Heart left ventricle (tissue), 16 donors: ENCODE results near the gene SNRNP70. TPM values are rescaled to one million over a fixed set of nuclear protein-coding genes. Genes with fewer than 3 reads are reported as not detected.

Source experiments
- ATAC-seq, 4 donors: fragments of 200-7000 bp; cut with Tn5 transposase; one replicate each; pipeline ENCODE4 v1.9.1; 2020 to 2022; ENCODE audit warnings: moderate library complexity in 4 of 4, mild to moderate bottlenecking in 3 of 4, moderate number of reproducible peaks in 1 of 4
- DNase-seq, 5 donors: peaks; one replicate each; pipeline ENCODE4 v3.0.0-alpha.2; 2020
- H3K27ac ChIP-seq, 12 donors: fragments of 200-600 bp; sonication (generic) in 4 of 12; one replicate each; pipeline versions ENCODE4 v1.5.0 to v1.8.0; 2016 to 2022; ENCODE audit warnings: mild to moderate bottlenecking in 2 of 12
- H3K27me3 ChIP-seq, 9 donors: fragments of 200-600 bp; sonication (generic) in 2 of 9; one replicate each; pipeline versions ENCODE4 v1.5.1 to v1.8.0; 2016 to 2022; ENCODE audit warnings: mild to moderate bottlenecking in 3 of 9
- H3K36me3 ChIP-seq, 9 donors: fragments of 200-600 bp; sonication (generic) in 2 of 9; one replicate each; pipeline versions ENCODE4 v1.5.0 to v1.8.0; 2018 to 2022; ENCODE audit warnings: mild to moderate bottlenecking in 2 of 9
- H3K4me1 ChIP-seq, 12 donors: fragments of 200-600 bp; sonication (generic) in 4 of 12; one replicate each; pipeline versions ENCODE4 v1.5.0 to v1.8.0; 2016 to 2022; ENCODE audit warnings: mild to moderate bottlenecking in 3 of 12
- H3K4me3 ChIP-seq, 12 donors: fragments of 200-600 bp; sonication (generic) in 4 of 12; one replicate each; pipeline versions ENCODE4 v1.5.0 to v1.8.0; 2017 to 2022; ENCODE audit warnings: mild to moderate bottlenecking in 9 of 12, moderate library complexity in 4 of 12
- H3K9me3 ChIP-seq, 12 donors: fragments of 200-600 bp; sonication (generic) in 4 of 12; one replicate each; pipeline versions ENCODE4 v1.5.0 to v1.8.0; 2016 to 2022; ENCODE audit warnings: mild to moderate bottlenecking in 1 of 12
- POLR2A ChIP-seq, 2 donors: fragments of 450-650 bp; IDR thresholded peaks; one replicate each; pipeline ENCODE4 v1.6.1; 2017; ENCODE audit warnings: antibody characterized with exemption in 2 of 2, mild to moderate bottlenecking in 2 of 2, moderate library complexity in 2 of 2
- WGBS, 4 donors: extraction: QIAGEN DNeasy Blood & Tissue Kit in 2 of 4; methylation state at CpG; one replicate each; pipeline versions ENCODE4 v1.1.5 to v1.1.7; 2013 to 2018; 5-methylcytosine and 5-hydroxymethylcytosine counted together
- intact Hi-C, 10 donors: fragments of 100-400 bp; cut with DNase I; formaldehyde crosslinking; loops; one replicate each; pipeline versions ENCODE4 v1.11.1 to v1.14.2; 2022
- polyA plus RNA-seq, 2 donors: library from polyadenylated mRNA; stranded (reverse); fragments of 200-250 nt; gene quantifications; one replicate each; pipeline ENCODE4 v1.2.3, GENCODE V29; 2013
- total RNA-seq, 9 donors: library from RNA; depleted of rRNA in 2 of 9; stranded (reverse); fragments of >200 nt in 2 of 9; fragmentation: NEBNext Ultra II Directional in 3 of 9; extraction: Animal tissue kit (Norgen Biotek cat#: 25700) in 3 of 9; gene quantifications; one replicate each; pipeline versions ENCODE4 v1.1.0 to v1.2.4, GENCODE V29; 2016 to 2023
- TF ChIP-seq, protein P1 (sequence below), 12 donors: fragments of 200-600 bp; sonication (generic) in 4 of 12; IDR thresholded peaks; one replicate each; pipeline versions ENCODE4 v1.5.0 to v1.8.0; 2018 to 2022; ENCODE audit warnings: antibody characterized with exemption in 12 of 12, mild to moderate bottlenecking in 5 of 12
- donor health status: ischemic (EF 13 %, LVEDD 7.1; RV severe dilation, severe dysfunction).
- donor health status: healthy with polysubstance abuse.
- donor health status: DM: no; HTN: yes; CAD: no.
- donor health status: DM: no; HTN: no; CAD: no.
- donor health status: ischemic (EF 25% LVEDD 6.9; RV normal size, moderate dysfunction).
- donor health status: ischemic (EF 25% LVEDD 5.7; RV mildly dilated, moderate dysfunction).
- donor health status: healthy.
- donor health status: DM: yes; HTN: yes; CAD: no.
- donor health status: ischemic (EF 35%, LVEDD 5.7; RV mildly dilated, moderate dysfunction).
- donor health status: nonischemic (EF 11% LVEDD 7.7; RV severe dilation, severe dysfunction).
- donor health status: DM: yes; HTN: yes; CAD: no.
- donor health status: PGD.
- donor health status: ischemic (EF 29% LVEDD 5.4; RV normal size, mild dysfunction).
- donor health status: nonischemic (EF 23%, LVEDD 6.1; RV moderate dilation, normal function).

SNRNP70 gene
- total and polyA plus RNA-seq, 11 donors, result 61.6 to 163 (median 96.6) TPM

DNA sequence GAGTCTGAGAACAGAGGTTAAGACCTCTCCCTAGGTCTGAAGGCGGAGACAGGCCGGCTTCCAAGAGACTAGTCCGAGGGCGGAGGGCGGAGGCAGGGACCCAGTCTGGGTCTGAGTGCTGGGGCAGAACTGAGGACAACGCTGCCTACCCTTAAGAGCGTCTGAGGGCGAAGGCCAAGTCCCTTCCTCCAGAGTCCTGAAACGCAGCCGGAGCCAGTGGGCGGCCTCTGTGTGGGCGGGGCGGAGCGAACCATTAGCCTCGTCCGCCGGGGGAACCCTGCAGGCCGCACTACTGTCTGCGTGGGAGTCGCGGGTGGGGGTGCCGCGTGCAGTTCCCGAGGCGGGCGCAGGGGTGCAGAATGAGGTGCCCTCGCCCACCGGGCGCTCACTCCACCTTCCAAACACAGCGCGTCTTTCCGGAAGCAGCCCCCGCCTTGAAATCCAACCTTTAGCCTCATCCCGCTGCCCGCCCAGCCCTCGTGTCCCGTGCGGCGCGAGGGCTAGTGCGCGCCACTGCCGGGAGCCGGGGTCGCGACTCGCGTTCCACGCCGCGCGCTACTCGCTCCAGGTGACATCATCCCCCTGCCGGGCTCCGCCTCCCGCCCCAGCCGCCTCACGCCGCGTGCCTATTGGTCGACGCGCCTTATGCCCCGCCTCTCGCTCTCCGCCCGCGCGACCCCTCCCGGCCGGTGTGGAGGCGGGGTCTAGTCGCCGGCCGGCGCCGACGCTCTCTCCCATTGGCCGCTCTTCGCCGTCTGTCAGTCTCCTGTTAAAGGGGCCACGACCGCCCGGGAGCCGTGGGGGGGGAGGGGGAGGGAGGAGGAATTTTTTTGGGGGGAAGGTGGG lies 33.5 kb downstream of the SNRNP70 start, which contains the start of gene C19orf73:
TSS of gene C19orf73 (minus strand) at position 579 of the 846 bp plus-strand sequence. CDS start at position 458, 121 bp downstream.
- Histone ChIP-seq H3K27me3 (peaks cover 0 to 13% (median 0%) of the 10 kb centered on the region in 9 donors), H3K4me3 (peak within 1 kb of the TSS; percentile 36 to 79 (median 65)), H3K9me3 (no peaks in the 10 kb centered on the region), H3K27ac (peak within 1 kb of the TSS; percentile 93 to 99 (median 98)), H3K4me1 (peaks cover 5 to 51% (median 29%) of the 10 kb centered on the region in 12 donors), H3K36me3 (no peaks in the 10 kb centered on the region)
- 0 to 4% (median 1%) methylated on average over 12 to 85 of the region's 85 CpGs for WGBS, 4 donors
- DNase-seq (peak; percentile 95 to 98 (median 96)), ATAC-seq (peak; percentile 88 to 94 (median 92))
- intact Hi-C loops, result loop anchor here in 4 of 10 donors (1.0 to 5.0 kb wide), 4 partner anchors 25 to 34 kb away; no protein-coding TSS in a partner anchor
- TF ChIP-seq, protein P1, sequence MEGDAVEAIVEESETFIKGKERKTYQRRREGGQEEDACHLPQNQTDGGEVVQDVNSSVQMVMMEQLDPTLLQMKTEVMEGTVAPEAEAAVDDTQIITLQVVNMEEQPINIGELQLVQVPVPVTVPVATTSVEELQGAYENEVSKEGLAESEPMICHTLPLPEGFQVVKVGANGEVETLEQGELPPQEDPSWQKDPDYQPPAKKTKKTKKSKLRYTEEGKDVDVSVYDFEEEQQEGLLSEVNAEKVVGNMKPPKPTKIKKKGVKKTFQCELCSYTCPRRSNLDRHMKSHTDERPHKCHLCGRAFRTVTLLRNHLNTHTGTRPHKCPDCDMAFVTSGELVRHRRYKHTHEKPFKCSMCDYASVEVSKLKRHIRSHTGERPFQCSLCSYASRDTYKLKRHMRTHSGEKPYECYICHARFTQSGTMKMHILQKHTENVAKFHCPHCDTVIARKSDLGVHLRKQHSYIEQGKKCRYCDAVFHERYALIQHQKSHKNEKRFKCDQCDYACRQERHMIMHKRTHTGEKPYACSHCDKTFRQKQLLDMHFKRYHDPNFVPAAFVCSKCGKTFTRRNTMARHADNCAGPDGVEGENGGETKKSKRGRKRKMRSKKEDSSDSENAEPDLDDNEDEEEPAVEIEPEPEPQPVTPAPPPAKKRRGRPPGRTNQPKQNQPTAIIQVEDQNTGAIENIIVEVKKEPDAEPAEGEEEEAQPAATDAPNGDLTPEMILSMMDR (IDR thresholded peaks at IDR 0.05), result peak in 7 of 12 donors; percentile 8 to 30 (median 19)
- TF ChIP-seq POLR2A (IDR thresholded peaks at IDR 0.05), result peak in 1 of 2 donors; percentile 61

DNA sequence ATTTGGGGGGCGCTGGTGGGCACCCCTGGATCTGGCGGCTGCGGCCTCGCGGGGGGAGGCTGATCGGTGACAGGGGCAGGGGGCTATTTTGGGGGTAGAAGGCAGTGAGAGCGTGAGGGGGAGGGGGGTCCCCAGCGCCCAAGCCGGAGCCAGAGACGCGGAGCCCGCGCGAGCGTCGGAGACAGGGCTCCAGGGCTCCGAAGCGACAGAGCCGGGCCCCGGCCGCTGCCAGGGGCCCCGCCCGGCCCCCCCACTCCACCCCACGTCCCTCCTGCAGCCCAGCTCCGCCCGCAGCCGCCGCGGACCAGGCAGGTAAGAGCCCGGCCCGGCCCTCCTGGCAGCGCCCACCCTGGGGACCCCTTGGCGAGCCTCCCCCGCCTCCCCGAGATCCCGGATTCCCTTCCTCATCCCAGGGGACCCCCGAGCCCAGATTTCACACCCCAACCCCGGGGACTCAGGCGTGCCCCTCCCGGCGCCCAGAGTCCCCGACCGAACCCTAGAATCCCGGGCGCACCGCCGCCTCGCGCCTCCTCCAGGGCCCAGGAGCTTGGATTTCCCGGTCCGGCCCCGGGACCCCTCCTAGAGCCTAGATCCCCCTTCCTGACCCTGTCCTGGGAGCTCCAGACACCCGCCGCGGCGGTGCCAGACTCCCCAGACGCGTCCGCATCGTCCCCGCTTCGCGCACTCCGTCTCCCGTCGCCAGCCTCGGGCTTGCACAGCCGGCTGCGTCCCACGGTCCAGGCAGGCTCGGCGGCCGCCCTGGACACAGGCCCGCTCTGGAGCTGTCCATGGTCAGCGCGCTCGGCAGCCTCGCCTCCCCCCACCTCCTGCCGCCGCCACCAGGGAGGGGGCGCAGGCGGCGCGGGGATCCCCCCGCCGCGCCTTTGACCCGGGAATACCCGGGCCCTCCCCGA lies 34.4 kb downstream of the SNRNP70 start, which contains the start of gene PPFIA3:
TSS of gene PPFIA3 (plus strand) at position 134 of the 914 bp plus-strand sequence. CDS start 8,330 bp downstream, outside the sequence.
- DNase-seq (peak; percentile 71 to 85 (median 77)), ATAC-seq (peak in 3 of 4 donors; percentile 50 to 68 (median 51))
- WGBS, 4 donors, result 1 to 2% (median 1%) methylated on average over 36 to 90 of the region's 90 CpGs
- Histone ChIP-seq H3K36me3 (no peaks in the 10 kb centered on the region), H3K4me1 (peaks cover 5 to 46% (median 26%) of the 10 kb centered on the region in 12 donors), H3K27ac (peak within 1 kb of the TSS; percentile 93 to 99 (median 98)), H3K4me3 (peak within 1 kb of the TSS; percentile 36 to 79 (median 65)), H3K27me3 (peaks cover 0 to 13% (median 0%) of the 10 kb centered on the region in 9 donors), H3K9me3 (no peaks in the 10 kb centered on the region)
- intact Hi-C loops, result loop anchor here in 4 of 10 donors (2.0 to 5.0 kb wide), 3 partner anchors 29 to 33 kb away; no protein-coding TSS in a partner anchor
- TF ChIP-seq, protein P1 (IDR thresholded peaks at IDR 0.05), result no peak
- no peak for TF ChIP-seq POLR2A (IDR thresholded peaks at IDR 0.05)

DNA sequence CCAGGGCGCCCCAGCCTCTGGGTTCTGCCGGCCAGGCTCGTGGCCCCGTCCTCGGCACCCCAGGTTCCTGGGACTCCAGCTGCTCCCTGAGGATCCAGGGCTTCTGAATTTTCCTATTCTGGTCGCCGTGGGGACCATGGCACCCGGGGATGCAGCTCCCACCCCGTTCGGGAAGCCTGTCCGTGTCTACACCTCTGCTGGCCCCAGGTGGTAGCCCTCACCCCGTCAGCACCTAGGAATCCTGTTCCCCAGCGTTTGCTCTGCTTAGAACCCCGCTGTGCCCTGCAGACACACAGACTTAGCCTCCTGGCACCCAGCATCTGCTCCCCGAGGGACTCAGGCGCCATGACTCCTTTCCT lies 35.1 kb downstream of the SNRNP70 start:
- Histone ChIP-seq H3K4me3 (peak overlapping the region in 10 of 12 donors; percentile 36 to 79 (median 65)), H3K36me3 (no peaks in the 10 kb centered on the region), H3K4me1 (peaks cover 5 to 40% (median 24%) of the 10 kb centered on the region in 12 donors), H3K27me3 (peaks cover 0 to 13% (median 0%) of the 10 kb centered on the region in 9 donors), H3K9me3 (no peaks in the 10 kb centered on the region), H3K27ac (no peak overlapping the region)
- DNase-seq (no peak), ATAC-seq (no peak)
- whole genome bisulfite sequencing, 4 donors, result 12 to 17% (median 14%) methylated on average over 13 to 16 of the region's 16 CpGs
- TF ChIP-seq, protein P1 (IDR thresholded peaks at IDR 0.05), result no peak
- TF ChIP-seq POLR2A (IDR thresholded peaks at IDR 0.05), result no peak
- intact Hi-C loops, result no loop called here
